ENCODE data around the gene ATRX. TPM values are rescaled to one million over a fixed set of nuclear protein-coding genes. Genes with fewer than 3 reads are reported as not detected.

Gene ATRX
- total and polyA plus RNA-seq, 2 donors (not counting 3 experiments of a cell fraction or from before 2014, with no cell fraction given), result 23.5 to 101 TPM

- no peaks in the 10 kb centered on the region for H3K36me3 ChIP-seq (ENCODE audit: control insufficient read depth in 2 of 2, extremely low read depth in 1 of 2, insufficient read depth in 2 of 2, low read length in 2 of 2)
- H3K4me1 ChIP-seq (ENCODE audit: control insufficient read depth, extremely low read depth, insufficient read depth, low read length), result no peaks in the 10 kb centered on the region
- no peak overlapping the region for H2AFZ ChIP-seq (ENCODE audit: low read depth, low read length)
- H3K9me1 ChIP-seq (replicated peaks; ENCODE audit: control insufficient read depth, extremely low read depth, insufficient read depth, low read length), result no peaks in the 10 kb centered on the region
- TF ChIP-seq GATA2 (IDR thresholded peaks at IDR 0.05; ENCODE audit: insufficient read depth, insufficient read length, low read depth, low read length), result no peak
- TF ChIP-seq POLR2AphosphoS5 (IDR thresholded peaks at IDR 0.05; ENCODE audit: insufficient read depth, low read depth, low read length), result no peak
- no peak for TF ChIP-seq JUN (IDR thresholded peaks at IDR 0.05; ENCODE audit: borderline replicate concordance, insufficient read depth, insufficient read length, low read depth)
- TF ChIP-seq POLR2A (IDR thresholded peaks at IDR 0.05; ENCODE audit: low read depth, low read length), result no peak
- no peak for TF ChIP-seq MYC (IDR thresholded peaks at IDR 0.05; ENCODE audit: low read depth, low read length)
- TF ChIP-seq, protein P1, sequence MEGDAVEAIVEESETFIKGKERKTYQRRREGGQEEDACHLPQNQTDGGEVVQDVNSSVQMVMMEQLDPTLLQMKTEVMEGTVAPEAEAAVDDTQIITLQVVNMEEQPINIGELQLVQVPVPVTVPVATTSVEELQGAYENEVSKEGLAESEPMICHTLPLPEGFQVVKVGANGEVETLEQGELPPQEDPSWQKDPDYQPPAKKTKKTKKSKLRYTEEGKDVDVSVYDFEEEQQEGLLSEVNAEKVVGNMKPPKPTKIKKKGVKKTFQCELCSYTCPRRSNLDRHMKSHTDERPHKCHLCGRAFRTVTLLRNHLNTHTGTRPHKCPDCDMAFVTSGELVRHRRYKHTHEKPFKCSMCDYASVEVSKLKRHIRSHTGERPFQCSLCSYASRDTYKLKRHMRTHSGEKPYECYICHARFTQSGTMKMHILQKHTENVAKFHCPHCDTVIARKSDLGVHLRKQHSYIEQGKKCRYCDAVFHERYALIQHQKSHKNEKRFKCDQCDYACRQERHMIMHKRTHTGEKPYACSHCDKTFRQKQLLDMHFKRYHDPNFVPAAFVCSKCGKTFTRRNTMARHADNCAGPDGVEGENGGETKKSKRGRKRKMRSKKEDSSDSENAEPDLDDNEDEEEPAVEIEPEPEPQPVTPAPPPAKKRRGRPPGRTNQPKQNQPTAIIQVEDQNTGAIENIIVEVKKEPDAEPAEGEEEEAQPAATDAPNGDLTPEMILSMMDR (IDR thresholded peaks at IDR 0.05; ENCODE audit: extremely low read depth in 1 of 2, insufficient read depth in 1 of 2, low read depth in 1 of 2, low read length in 2 of 2), result no peak
- TF ChIP-seq FOS (IDR thresholded peaks at IDR 0.05; ENCODE audit: borderline replicate concordance, insufficient read depth, low read length), result no peak
- TF ChIP-seq MAX (IDR thresholded peaks at IDR 0.05; ENCODE audit: insufficient read depth, insufficient read length), result no peak
- TF ChIP-seq EZH2 (IDR thresholded peaks at IDR 0.05; ENCODE audit: borderline replicate concordance, low read depth, low read length, severe bottlenecking), result no peak
- no peaks in the 10 kb centered on the region for H3K9me3 ChIP-seq (replicated peaks; ENCODE audit: control insufficient read depth, insufficient read depth, low read length)
- ChIA-PET POLR2A (no interaction called here), CTCF (no interaction called here)
- H3K79me2 ChIP-seq (ENCODE audit: control insufficient read depth, insufficient read depth, low read length), result no peaks in the 10 kb centered on the region
- BruUV-seq (replicated peaks), result no TSS peak
- no peak overlapping the region for H3K9ac ChIP-seq (replicated peaks; ENCODE audit: extremely low read depth, insufficient read depth, low read length)
- FAIRE-seq (no peak), DNase-seq (ENCODE audit: low read depth, low spot score) (no peak)
- dilution Hi-C loops (cut with MboI; ENCODE audit: extremely low pct_ligation_motif_present, low sequenced_read_pairs) (no loop called here), intact Hi-C loops (cut with micrococcal nuclease) (no loop called here)
- no peak overlapping the region for H3K4me3 ChIP-seq (replicated peaks in 1 of 3; ENCODE audit: insufficient read depth in 1 of 3, low read depth in 1 of 3, low read length in 3 of 3)
- no peak overlapping the region for H3K27ac ChIP-seq (ENCODE audit: insufficient read depth, low read depth, low read length)
- no peaks in the 10 kb centered on the region for H4K20me1 ChIP-seq (replicated peaks; ENCODE audit: control insufficient read depth, extremely low read depth, insufficient read depth, low read length)
- H3K4me2 ChIP-seq (ENCODE audit: insufficient read depth, low read length), result no peak overlapping the region
- no peaks in the 10 kb centered on the region for H3K27me3 ChIP-seq (ENCODE audit: control insufficient read depth in 2 of 2, insufficient read depth in 2 of 2, low read length in 2 of 2)
These were observed 302.0 kb downstream of the ATRX start for GRCh38 chrX:77484045-77484444.
